ENCODE results near the gene FOXP4. TPM values are rescaled to one million over a fixed set of nuclear protein-coding genes. Genes with fewer than 3 reads are reported as not detected.

The FOXP4 gene
- total and polyA plus RNA-seq, 7 donors = 4.1 to 19.5 (median 12.7) TPM

- DNase-seq = no peak
- Histone ChIP-seq H3K36me3 (no peaks in the 10 kb centered on the region), H3K9me3 (no peaks in the 10 kb centered on the region), H3K27me3 (peaks cover 23 to 48% (median 39%) of the 10 kb centered on the region in 3 donors), H3K27ac (no peak overlapping the region), H3K4me3 (peak overlapping the region in 3 of 4 donors; percentile 37 to 53 (median 50)), H3K4me1 (peaks cover 0 to 29% (median 25%) of the 10 kb centered on the region in 4 donors)
- intact Hi-C loops (cut with DNase I) = no loop called here
- TF ChIP-seq POLR2AphosphoS5 (IDR thresholded peaks at IDR 0.05) = no peak
- TF ChIP-seq CTCF (IDR thresholded peaks at IDR 0.05) = no peak
- TF ChIP-seq POLR2A (IDR thresholded peaks at IDR 0.05) = no peak
- no peak for TF ChIP-seq EP300 (IDR thresholded peaks at IDR 0.05)
- 7 to 14% methylated on average over 54 of the region's 54 CpGs for WGBS, 2 donors
These were observed 91.2 kb downstream of the FOXP4 start for GRCh38 chr6:41637194-41638001.

GRCh38 chr6:41638002-41638934 is 92.1 kb downstream of the FOXP4 start, which contains the start of gene MDFI:
TSS of gene MDFI (plus strand) at chr6:41638468. CDS start at chr6:41638750, 282 bp downstream.
- H3K27me3 ChIP-seq = peaks cover 23 to 48% (median 39%) of the 10 kb centered on the region in 3 donors
- intact Hi-C loops (cut with DNase I) = no loop called here
- no peak for DNase-seq
- no peaks in the 10 kb centered on the region for H3K36me3 ChIP-seq
- peak within 1 kb of the TSS; percentile 21 to 53 (median 44) for H3K4me3 ChIP-seq
- H3K4me1 ChIP-seq = peaks cover 0 to 29% (median 25%) of the 10 kb centered on the region in 4 donors
- no peaks in the 10 kb centered on the region for H3K9me3 ChIP-seq
- 1 to 3% methylated on average over 86 of the region's 86 CpGs for WGBS, 2 donors
- TF ChIP-seq CTCF (IDR thresholded peaks at IDR 0.05) = no peak
- TF ChIP-seq EP300 (IDR thresholded peaks at IDR 0.05) = no peak
- no peak for TF ChIP-seq POLR2A (IDR thresholded peaks at IDR 0.05)
- no peak for TF ChIP-seq POLR2AphosphoS5 (IDR thresholded peaks at IDR 0.05)
- peak within 1 kb of the TSS in 2 of 4 donors; percentile 28 to 44 for H3K27ac ChIP-seq

- Histone ChIP-seq H3K4me1 (peaks cover 0 to 29% (median 25%) of the 10 kb centered on the region in 4 donors), H3K9me3 (no peaks in the 10 kb centered on the region), H3K27ac (peak overlapping the region in 1 of 4 donors; percentile 28), H3K27me3 (peaks cover 23 to 48% (median 39%) of the 10 kb centered on the region in 3 donors), H3K4me3 (peak overlapping the region; percentile 21 to 53 (median 44)), H3K36me3 (no peaks in the 10 kb centered on the region)
- WGBS, 2 donors = 24 to 30% methylated on average over 40 of the region's 40 CpGs
- DNase-seq = peak; percentile 67
- no peak for TF ChIP-seq POLR2A (IDR thresholded peaks at IDR 0.05)
- no peak for TF ChIP-seq POLR2AphosphoS5 (IDR thresholded peaks at IDR 0.05)
- TF ChIP-seq CTCF (IDR thresholded peaks at IDR 0.05) = no peak
- no peak for TF ChIP-seq EP300 (IDR thresholded peaks at IDR 0.05)
- intact Hi-C loops (cut with DNase I) = no loop called here
These were observed 93.0 kb downstream of the FOXP4 start for GRCh38 chr6:41638935-41639808.

- DNase-seq = no peak
- intact Hi-C loops (cut with DNase I) = no loop called here
- H3K4me1 ChIP-seq = peaks cover 0 to 29% (median 25%) of the 10 kb centered on the region in 4 donors
- no peaks in the 10 kb centered on the region for H3K36me3 ChIP-seq
- no peak overlapping the region for H3K27ac ChIP-seq
- TF ChIP-seq POLR2AphosphoS5 (IDR thresholded peaks at IDR 0.05) (no peak), EP300 (IDR thresholded peaks at IDR 0.05) (no peak), POLR2A (IDR thresholded peaks at IDR 0.05) (no peak), CTCF (IDR thresholded peaks at IDR 0.05) (no peak)
- H3K27me3 ChIP-seq = peaks cover 23 to 51% (median 39%) of the 10 kb centered on the region in 3 donors
- WGBS, 2 donors = 79 to 80% methylated on average over 8 of the region's 8 CpGs
- no peak overlapping the region for H3K4me3 ChIP-seq
- no peaks in the 10 kb centered on the region for H3K9me3 ChIP-seq
These were observed 93.7 kb downstream of the FOXP4 start for GRCh38 chr6:41639809-41640371.

All from sigmoid colon (tissue), 7 donors.